ENCODE data around the gene TBXT.

TBXT gene

GRCh38 chr6:166167801-166168615 lies at the start of gene TBXT:
Gene TBXT, minus strand, starts transcription at chr6:166167851. Its CDS starts 260 bp downstream, at chr6:166167591.
- Histone ChIP-seq H3K27me3 (ENCODE audit: control insufficient read depth, insufficient read depth, low read length) (peaks cover 38% of the 10 kb centered on the region), H3K4me3 (ENCODE audit: low read length) (peak within 1 kb of the TSS; percentile 51)

GRCh38 chr6:166207284-166207561 lies 39.6 kb upstream of the TBXT start:
- H3K4me3 ChIP-seq (ENCODE audit: low read length), result no peak overlapping the region
- H3K27me3 ChIP-seq (ENCODE audit: control insufficient read depth, insufficient read depth, low read length), result no peaks in the 10 kb centered on the region
- H3K36me3 ChIP-seq (ENCODE audit: control insufficient read depth, insufficient read depth, low read length), result no peaks in the 10 kb centered on the region
- no peak overlapping the region for H3K9ac ChIP-seq (ENCODE audit: low read length)
- no peaks in the 10 kb centered on the region for H3K4me1 ChIP-seq (ENCODE audit: control insufficient read depth, insufficient read depth, low read length)
- H3K27ac ChIP-seq (ENCODE audit: low read depth, low read length), result no peak overlapping the region

More at GRCh38 chr6:166167801-166168615, at the start of gene TBXT:
- Histone ChIP-seq H3K36me3 (ENCODE audit: control insufficient read depth, insufficient read depth, low read length) (no peaks in the 10 kb centered on the region), H3K27ac (ENCODE audit: low read depth, low read length) (no peak within 1 kb of the TSS), H3K4me1 (ENCODE audit: control insufficient read depth, insufficient read depth, low read length) (no peaks in the 10 kb centered on the region), H3K9ac (ENCODE audit: low read length) (no peak within 1 kb of the TSS)

- no peak overlapping the region for H3K4me3 ChIP-seq (ENCODE audit: low read length)
- no peak overlapping the region for H3K9ac ChIP-seq (ENCODE audit: low read length)
- H3K4me1 ChIP-seq (ENCODE audit: control insufficient read depth, insufficient read depth, low read length), result no peaks in the 10 kb centered on the region
- no peak overlapping the region for H3K27ac ChIP-seq (ENCODE audit: low read depth, low read length)
- no peaks in the 10 kb centered on the region for H3K36me3 ChIP-seq (ENCODE audit: control insufficient read depth, insufficient read depth, low read length)
- no peaks in the 10 kb centered on the region for H3K27me3 ChIP-seq (ENCODE audit: control insufficient read depth, insufficient read depth, low read length)
Observed at GRCh38 chr6:166206510-166207283, 39.0 kb upstream of the TBXT start.

GRCh38 chr6:166206066-166206465 lies 38.4 kb upstream of the TBXT start:
- Histone ChIP-seq H3K27ac (ENCODE audit: low read depth, low read length) (no peak overlapping the region), H3K36me3 (ENCODE audit: control insufficient read depth, insufficient read depth, low read length) (no peaks in the 10 kb centered on the region), H3K4me3 (ENCODE audit: low read length) (no peak overlapping the region), H3K27me3 (ENCODE audit: control insufficient read depth, insufficient read depth, low read length) (no peaks in the 10 kb centered on the region), H3K9ac (ENCODE audit: low read length) (no peak overlapping the region), H3K4me1 (ENCODE audit: control insufficient read depth, insufficient read depth, low read length) (no peaks in the 10 kb centered on the region)

GRCh38 chr6:166204852-166205650 lies 37.4 kb upstream of the TBXT start:
- Histone ChIP-seq H3K27me3 (ENCODE audit: control insufficient read depth, insufficient read depth, low read length) (no peaks in the 10 kb centered on the region), H3K4me3 (ENCODE audit: low read length) (no peak overlapping the region), H3K9ac (ENCODE audit: low read length) (no peak overlapping the region), H3K4me1 (ENCODE audit: control insufficient read depth, insufficient read depth, low read length) (no peaks in the 10 kb centered on the region), H3K27ac (ENCODE audit: low read depth, low read length) (no peak overlapping the region), H3K36me3 (ENCODE audit: control insufficient read depth, insufficient read depth, low read length) (no peaks in the 10 kb centered on the region)

GRCh38 chr6:166203641-166204222 lies 36.1 kb upstream of the TBXT start:
- Histone ChIP-seq H3K27ac (ENCODE audit: low read depth, low read length) (no peak overlapping the region), H3K36me3 (ENCODE audit: control insufficient read depth, insufficient read depth, low read length) (no peaks in the 10 kb centered on the region), H3K9ac (ENCODE audit: low read length) (no peak overlapping the region), H3K4me3 (ENCODE audit: low read length) (no peak overlapping the region), H3K27me3 (ENCODE audit: control insufficient read depth, insufficient read depth, low read length) (no peaks in the 10 kb centered on the region), H3K4me1 (ENCODE audit: control insufficient read depth, insufficient read depth, low read length) (no peaks in the 10 kb centered on the region)

- H3K4me3 ChIP-seq (ENCODE audit: low read length), result no peak overlapping the region
- H3K9ac ChIP-seq (ENCODE audit: low read length), result no peak overlapping the region
- H3K4me1 ChIP-seq (ENCODE audit: control insufficient read depth, insufficient read depth, low read length), result no peaks in the 10 kb centered on the region
- H3K27me3 ChIP-seq (ENCODE audit: control insufficient read depth, insufficient read depth, low read length), result no peaks in the 10 kb centered on the region
- no peak overlapping the region for H3K27ac ChIP-seq (ENCODE audit: low read depth, low read length)
- H3K36me3 ChIP-seq (ENCODE audit: control insufficient read depth, insufficient read depth, low read length), result no peaks in the 10 kb centered on the region
Observed at GRCh38 chr6:166203003-166203640, 35.5 kb upstream of the TBXT start.

- H3K4me1 ChIP-seq (ENCODE audit: control insufficient read depth, insufficient read depth, low read length), result no peaks in the 10 kb centered on the region
- H3K27me3 ChIP-seq (ENCODE audit: control insufficient read depth, insufficient read depth, low read length), result no peaks in the 10 kb centered on the region
- no peak overlapping the region for H3K9ac ChIP-seq (ENCODE audit: low read length)
- H3K27ac ChIP-seq (ENCODE audit: low read depth, low read length), result no peak overlapping the region
- H3K36me3 ChIP-seq (ENCODE audit: control insufficient read depth, insufficient read depth, low read length), result no peaks in the 10 kb centered on the region
- H3K4me3 ChIP-seq (ENCODE audit: low read length), result no peak overlapping the region
Observed at GRCh38 chr6:166202321-166202733, 34.7 kb upstream of the TBXT start.

- Histone ChIP-seq H3K9ac (ENCODE audit: low read length) (no peak overlapping the region), H3K4me1 (ENCODE audit: control insufficient read depth, insufficient read depth, low read length) (no peaks in the 10 kb centered on the region), H3K27me3 (ENCODE audit: control insufficient read depth, insufficient read depth, low read length) (no peaks in the 10 kb centered on the region), H3K36me3 (ENCODE audit: control insufficient read depth, insufficient read depth, low read length) (no peaks in the 10 kb centered on the region), H3K27ac (ENCODE audit: low read depth, low read length) (no peak overlapping the region), H3K4me3 (ENCODE audit: low read length) (no peak overlapping the region)
Observed at GRCh38 chr6:166201878-166202277, 34.2 kb upstream of the TBXT start.

GRCh38 chr6:166197361-166197760 lies 29.7 kb upstream of the TBXT start:
- Histone ChIP-seq H3K4me3 (ENCODE audit: low read length) (no peak overlapping the region), H3K9ac (ENCODE audit: low read length) (no peak overlapping the region), H3K36me3 (ENCODE audit: control insufficient read depth, insufficient read depth, low read length) (no peaks in the 10 kb centered on the region), H3K4me1 (ENCODE audit: control insufficient read depth, insufficient read depth, low read length) (no peaks in the 10 kb centered on the region), H3K27me3 (ENCODE audit: control insufficient read depth, insufficient read depth, low read length) (no peaks in the 10 kb centered on the region), H3K27ac (ENCODE audit: low read depth, low read length) (no peak overlapping the region)

- H3K4me1 ChIP-seq (ENCODE audit: control insufficient read depth, insufficient read depth, low read length), result no peaks in the 10 kb centered on the region
- H3K27ac ChIP-seq (ENCODE audit: low read depth, low read length), result no peak overlapping the region
- no peak overlapping the region for H3K4me3 ChIP-seq (ENCODE audit: low read length)
Observed at GRCh38 chr6:166195860-166196238, 28.2 kb upstream of the TBXT start.

More at GRCh38 chr6:166195860-166196238, 28.2 kb upstream of the TBXT start:
- Histone ChIP-seq H3K36me3 (ENCODE audit: control insufficient read depth, insufficient read depth, low read length) (no peaks in the 10 kb centered on the region), H3K9ac (ENCODE audit: low read length) (no peak overlapping the region), H3K27me3 (ENCODE audit: control insufficient read depth, insufficient read depth, low read length) (no peaks in the 10 kb centered on the region)

Data from rectal smooth muscle tissue (tissue), 1 donor.